GM19372 (cell line): ENCODE measurements around the gene GCN1.

Experiments
- ATAC-seq: cut with Tn5 transposase; IDR thresholded peaks from one replicate; pipeline ENCODE4 v1.9.1; 2021; ENCODE audit warnings: mild to moderate bottlenecking, low read depth, moderate library complexity; ENCODE audit not compliant: unreplicated experiment

The GCN1 gene

GRCh38 chr12:120229487-120230325 is 35.2 kb upstream of the GCN1 start:
- ATAC-seq: no peak

GRCh38 chr12:120229071-120229486 is 34.6 kb upstream of the GCN1 start:
- ATAC-seq: no peak

GRCh38 chr12:120228291-120229070 is 34.0 kb upstream of the GCN1 start:
- peak; percentile 85 for ATAC-seq

- ATAC-seq: no peak
Measured at GRCh38 chr12:120228041-120228290, 33.5 kb upstream of the GCN1 start.

- ATAC-seq: no peak
Measured at GRCh38 chr12:120227233-120228040, 32.9 kb upstream of the GCN1 start.

GRCh38 chr12:120225852-120226640 is 31.5 kb upstream of the GCN1 start:
- no peak for ATAC-seq

- ATAC-seq: no peak
Measured at GRCh38 chr12:120225200-120225558, 30.7 kb upstream of the GCN1 start.

- ATAC-seq: no peak
Measured at GRCh38 chr12:120224304-120225199, 30.0 kb upstream of the GCN1 start.

GRCh38 chr12:120223458-120224303 is 29.2 kb upstream of the GCN1 start:
- no peak for ATAC-seq

GRCh38 chr12:120222288-120222832 is 27.8 kb upstream of the GCN1 start:
- ATAC-seq: no peak

- no peak for ATAC-seq
Measured at GRCh38 chr12:120221576-120221900, 27.0 kb upstream of the GCN1 start.

GRCh38 chr12:120220838-120221575 is 26.5 kb upstream of the GCN1 start:
- ATAC-seq: no peak

GRCh38 chr12:120218680-120219606 is 24.4 kb upstream of the GCN1 start:
- ATAC-seq: no peak

- ATAC-seq: no peak
Measured at GRCh38 chr12:120216742-120217605, 22.5 kb upstream of the GCN1 start.

- no peak for ATAC-seq
Measured at GRCh38 chr12:120215766-120216735, 21.5 kb upstream of the GCN1 start.
